Esophagus squamous epithelium (tissue), 5 donors: ENCODE measurements around the gene TEX13D. TPM values are rescaled to one million over a fixed set of nuclear protein-coding genes. Genes with fewer than 3 reads are reported as not detected.

ENCODE experiments used
- DNase-seq: peaks from one replicate; lab custom pipeline; 2025; lab: John Stamatoyannopoulos, UW
- H3K27ac ChIP-seq, 4 donors: fragments of 200-600 bp; sonication (generic); one replicate each; pipeline ENCODE4 v1.5.1; 2016 to 2019; ENCODE audit warnings: mild to moderate bottlenecking in 1 of 4
- H3K27me3 ChIP-seq, 4 donors: fragments of 200-600 bp; sonication (generic); 1 replicate in 3 of 4; 2 replicates in 1 of 4; pipeline versions ENCODE4 v1.5.1 to v1.6.0; 2017 to 2021; ENCODE audit warnings: antibody characterized with exemption in 1 of 4
- H3K36me3 ChIP-seq, 3 donors: fragments of 200-600 bp; sonication (generic); one replicate each; pipeline ENCODE4 v1.5.1; 2016 to 2019
- H3K4me1 ChIP-seq, 3 donors: fragments of 200-600 bp; sonication (generic); one replicate each; pipeline ENCODE4 v1.5.1; 2017 to 2019
- H3K4me3 ChIP-seq, 4 donors: fragments of 200-600 bp; sonication (generic); 1 replicate in 3 of 4; 2 replicates in 1 of 4; pipeline ENCODE4 v1.5.1; 2016 to 2019; ENCODE audit warnings: mild to moderate bottlenecking in 2 of 4, moderate library complexity in 1 of 4
- H3K9me3 ChIP-seq, 3 donors: fragments of 200-600 bp; sonication (generic); one replicate each; pipeline ENCODE4 v1.5.1; 2016 to 2019
- POLR2A ChIP-seq, 4 donors: fragments of 450-650 bp; IDR thresholded peaks; one replicate each; pipeline ENCODE4 v1.6.1; 2017; ENCODE audit warnings: antibody characterized with exemption in 4 of 4, mild to moderate bottlenecking in 4 of 4, moderate library complexity in 3 of 4
- WGBS, 2 donors: methylation state at CpG; one replicate each; pipeline ENCODE4 v1.1.5; 2018; 5-methylcytosine and 5-hydroxymethylcytosine counted together
- intact Hi-C: fragments of 100-400 bp; cut with DNase I; formaldehyde crosslinking; loops from one replicate; pipeline ENCODE4 v1.15.0; 2022
- small RNA-seq, 4 donors: library from RNA; depleted of rRNA; stranded (forward); fragments of <200 nt; gene quantifications; one replicate each; pipeline ENCODE3, GENCODE V24; 2016
- total RNA-seq, 4 donors: library from RNA; depleted of rRNA; stranded (reverse); fragments of >200 nt; gene quantifications; one replicate each; pipeline ENCODE4 v1.1.0, GENCODE V29; 2016
- TF ChIP-seq, protein P1 (sequence below), 6 experiments: fragments of 450-650 bp in 4 of 6; fragments of 200-600 bp in 2 of 6; sonication (generic) in 2 of 6; IDR thresholded peaks; one replicate each; pipeline ENCODE4 v1.5.1; 2016 to 2019; ENCODE audit warnings: antibody characterized with exemption in 6 of 6, mild to moderate bottlenecking in 4 of 6, moderate library complexity in 4 of 6
- donor health status: DM: yes; HTN: yes; CAD: no.

Gene TEX13D
- total RNA-seq, 4 donors from 2014 or later: not detected

DNA sequence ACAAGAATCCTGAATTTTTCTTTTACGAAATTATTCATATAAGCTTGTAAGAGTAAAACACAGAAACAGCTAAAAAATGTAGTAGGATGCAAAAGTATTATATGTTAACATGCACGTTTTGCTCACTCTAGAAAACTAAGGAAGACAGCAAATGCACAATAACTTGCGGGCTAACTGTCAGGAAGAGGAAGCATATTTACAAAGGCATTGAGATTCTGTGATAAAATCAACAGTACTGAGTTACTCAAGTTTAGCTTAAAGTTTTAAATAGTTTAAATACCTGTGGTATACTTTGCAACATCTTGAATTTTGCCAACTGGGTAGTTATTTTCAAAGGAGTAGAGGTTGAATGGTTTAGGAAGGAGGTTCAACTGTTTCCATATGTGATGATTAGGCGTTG lies 50.9 kb downstream of the TEX13D start:
- Histone ChIP-seq H3K36me3 (no peaks in the 10 kb centered on the region), H3K4me3 (no peak overlapping the region), H3K9me3 (no peaks in the 10 kb centered on the region), H3K27me3 (no peaks in the 10 kb centered on the region), H3K27ac (no peak overlapping the region), H3K4me1 (no peaks in the 10 kb centered on the region)
- DNase-seq: no peak
- intact Hi-C loops: no loop called here
- TF ChIP-seq, protein P1, sequence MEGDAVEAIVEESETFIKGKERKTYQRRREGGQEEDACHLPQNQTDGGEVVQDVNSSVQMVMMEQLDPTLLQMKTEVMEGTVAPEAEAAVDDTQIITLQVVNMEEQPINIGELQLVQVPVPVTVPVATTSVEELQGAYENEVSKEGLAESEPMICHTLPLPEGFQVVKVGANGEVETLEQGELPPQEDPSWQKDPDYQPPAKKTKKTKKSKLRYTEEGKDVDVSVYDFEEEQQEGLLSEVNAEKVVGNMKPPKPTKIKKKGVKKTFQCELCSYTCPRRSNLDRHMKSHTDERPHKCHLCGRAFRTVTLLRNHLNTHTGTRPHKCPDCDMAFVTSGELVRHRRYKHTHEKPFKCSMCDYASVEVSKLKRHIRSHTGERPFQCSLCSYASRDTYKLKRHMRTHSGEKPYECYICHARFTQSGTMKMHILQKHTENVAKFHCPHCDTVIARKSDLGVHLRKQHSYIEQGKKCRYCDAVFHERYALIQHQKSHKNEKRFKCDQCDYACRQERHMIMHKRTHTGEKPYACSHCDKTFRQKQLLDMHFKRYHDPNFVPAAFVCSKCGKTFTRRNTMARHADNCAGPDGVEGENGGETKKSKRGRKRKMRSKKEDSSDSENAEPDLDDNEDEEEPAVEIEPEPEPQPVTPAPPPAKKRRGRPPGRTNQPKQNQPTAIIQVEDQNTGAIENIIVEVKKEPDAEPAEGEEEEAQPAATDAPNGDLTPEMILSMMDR (IDR thresholded peaks at IDR 0.05): no peak
- no peak for TF ChIP-seq POLR2A (IDR thresholded peaks at IDR 0.05)
- 68 to 76% methylated on average over 4 of the region's 4 CpGs for WGBS, 2 donors

- Histone ChIP-seq H3K36me3 (no peaks in the 10 kb centered on the region), H3K27ac (no peak overlapping the region), H3K9me3 (no peaks in the 10 kb centered on the region), H3K4me1 (no peaks in the 10 kb centered on the region), H3K27me3 (no peaks in the 10 kb centered on the region), H3K4me3 (no peak overlapping the region)
- no peak for DNase-seq
- intact Hi-C loops: no loop called here
- TF ChIP-seq, protein P1 (IDR thresholded peaks at IDR 0.05): no peak
- no peak for TF ChIP-seq POLR2A (IDR thresholded peaks at IDR 0.05)
- WGBS, 2 donors: 55 to 73% methylated on average over 2 to 6 of the region's 6 CpGs
Measured at GRCh38 chrX:124386401-124386800, 53.9 kb downstream of the TEX13D start.

Small RNA genes lying within 50 kb of the gene (small RNA-seq; reads per million reads assigned to genes)
- gene AL022718.1: 0 reads per million in 4 donors

Other genes starting within 250 kb of the TEX13D start
- gene SH2D1A, start 13.9 kb downstream of the TEX13D start, total RNA-seq: 1 to 10 TPM in 2 of 4 donors, under 1 TPM in 1, not detected in 1; 0.53 to 2.1 (median 1.4) TPM